Caco-2 (cell line): ENCODE measurements around the gene PRDM11. TPM values are rescaled to one million over a fixed set of nuclear protein-coding genes. Genes with fewer than 3 reads are reported as not detected.
A peak's percentile ranks its signal among the peaks of the same experiment; 100 is the strongest.

Source experiments
- BruUV-seq: library from RNA; stranded (reverse); fragments of 400-500 nt; replicated peaks from 2 replicates; lab custom pipeline; 2021; lab: Mats Ljungman, UMichigan
- CTCF ChIA-PET: fragments of 300-600 bp; sonication (Branson Sonifier 250); formaldehyde crosslinking; loops from one replicate; lab custom pipeline; 2022; ENCODE audit warnings: antibody characterized with exemption; lab: Charles Lee
- POLR2A ChIA-PET: fragments of 300-600 bp; sonication (Branson Sonifier 250); formaldehyde crosslinking; loops from one replicate; lab custom pipeline; 2022; ENCODE audit warnings: antibody characterized with exemption; lab: Charles Lee
- DNase-seq, 2 experiments: peaks; one replicate each; pipeline versions ENCODE4 v3.0.0 to v3.0.0-alpha.2; 2020 to 2022
- H3K27me3 ChIP-seq: replicated peaks from 2 replicates; pipeline ENCODE4 v1.6.0; 2011; ENCODE audit warnings: low read length; ENCODE audit not compliant: control insufficient read depth, insufficient read depth
- H3K36me3 ChIP-seq: 2 replicates; pipeline ENCODE4 v1.5.1; 2011; ENCODE audit warnings: low read length; ENCODE audit not compliant: control insufficient read depth, insufficient read depth
- H3K4me1 ChIP-seq: fragments of 250-450 bp; sonication (Bioruptor Pico); 2 replicates; pipeline ENCODE4 v1.5.1; 2020; ENCODE audit warnings: mild to moderate bottlenecking
- H3K4me3 ChIP-seq: 2 replicates; pipeline ENCODE4 v1.5.1; 2011; ENCODE audit warnings: low read depth, mild to moderate bottlenecking, control low read depth, low read length
- H3K9me3 ChIP-seq: fragments of 250-450 bp; sonication (Bioruptor Pico); 2 replicates; pipeline ENCODE4 v1.5.1; 2020; ENCODE audit warnings: mild to moderate bottlenecking, moderate library complexity
- H3K27ac Mint-ChIP-seq: one replicate; pipeline ENCODE4 v1.8.0; 2022; ENCODE audit warnings: mixed read lengths; ENCODE audit not compliant: unreplicated experiment
- H3K27me3 Mint-ChIP-seq: one replicate; pipeline ENCODE4 v1.8.0; 2022; ENCODE audit warnings: mixed read lengths; ENCODE audit not compliant: insufficient read depth, unreplicated experiment
- H3K36me3 Mint-ChIP-seq: one replicate; pipeline ENCODE4 v1.8.0; 2022; ENCODE audit warnings: mild to moderate bottlenecking, mixed read lengths; ENCODE audit not compliant: insufficient read depth, unreplicated experiment
- H3K4me1 Mint-ChIP-seq: one replicate; pipeline ENCODE4 v1.8.0; 2022; ENCODE audit warnings: low read depth, mixed read lengths; ENCODE audit not compliant: unreplicated experiment
- H3K4me3 Mint-ChIP-seq: one replicate; pipeline ENCODE4 v1.8.0; 2022; ENCODE audit warnings: mild to moderate bottlenecking, moderate library complexity, mixed read lengths; ENCODE audit not compliant: unreplicated experiment
- H3K9me3 Mint-ChIP-seq: one replicate; pipeline ENCODE4 v1.8.0; 2022; ENCODE audit warnings: mixed read lengths; ENCODE audit not compliant: unreplicated experiment
- intact Hi-C: fragments of 100-400 bp; cut with micrococcal nuclease; formaldehyde crosslinking; loops from one replicate; pipeline ENCODE4 v1.10.0; 2022; ENCODE audit not compliant: unreplicated experiment
- total RNA-seq: library from RNA; stranded (reverse); gene quantifications from 2 replicates; pipeline ENCODE4 v1.2.3, GENCODE V29; 2022
- TF ChIP-seq, protein P1 (sequence below), 2 experiments: fragments of 200-600 bp in 1 of 2; IDR thresholded peaks; 1 replicate in 1 of 2; 2 replicates in 1 of 2; pipeline versions ENCODE4 v1.5.1 to v1.8.0; 2011 to 2022; ENCODE audit warnings: antibody characterized with exemption in 1 of 2, control low read depth in 1 of 2, inconsistent platforms in 1 of 2, low read depth in 1 of 2, low read length in 1 of 2, mild to moderate bottlenecking in 1 of 2, moderate library complexity in 1 of 2; ENCODE audit not compliant: insufficient read depth in 1 of 2, severe bottlenecking in 1 of 2, unreplicated experiment in 1 of 2

PRDM11 gene
- total RNA-seq, 1 experiment from 2014 or later, result 11.8 TPM

GRCh38 chr11:45250035-45250718 lies 103.7 kb downstream of the PRDM11 start:
- no peaks in the 10 kb centered on the region for H3K9me3 Mint-ChIP-seq
- CTCF ChIA-PET, result no interaction called here
- no TSS peak for BruUV-seq
- no peaks in the 10 kb centered on the region for H3K36me3 Mint-ChIP-seq
- H3K27ac Mint-ChIP-seq, result no peak overlapping the region
- no peak for DNase-seq
- Histone ChIP-seq H3K36me3 (no peaks in the 10 kb centered on the region), H3K4me3 (no peak overlapping the region), H3K27me3 (no peaks in the 10 kb centered on the region), H3K9me3 (no peaks in the 10 kb centered on the region), H3K4me1 (peaks cover 5% of the 10 kb centered on the region; the same call in 1 of the 2 replicates)
- H3K4me1 Mint-ChIP-seq, result peaks cover 3% of the 10 kb centered on the region
- H3K27me3 Mint-ChIP-seq, result no peaks in the 10 kb centered on the region
- H3K4me3 Mint-ChIP-seq, result no peak overlapping the region
- POLR2A ChIA-PET, result no interaction called here
- TF ChIP-seq, protein P1, sequence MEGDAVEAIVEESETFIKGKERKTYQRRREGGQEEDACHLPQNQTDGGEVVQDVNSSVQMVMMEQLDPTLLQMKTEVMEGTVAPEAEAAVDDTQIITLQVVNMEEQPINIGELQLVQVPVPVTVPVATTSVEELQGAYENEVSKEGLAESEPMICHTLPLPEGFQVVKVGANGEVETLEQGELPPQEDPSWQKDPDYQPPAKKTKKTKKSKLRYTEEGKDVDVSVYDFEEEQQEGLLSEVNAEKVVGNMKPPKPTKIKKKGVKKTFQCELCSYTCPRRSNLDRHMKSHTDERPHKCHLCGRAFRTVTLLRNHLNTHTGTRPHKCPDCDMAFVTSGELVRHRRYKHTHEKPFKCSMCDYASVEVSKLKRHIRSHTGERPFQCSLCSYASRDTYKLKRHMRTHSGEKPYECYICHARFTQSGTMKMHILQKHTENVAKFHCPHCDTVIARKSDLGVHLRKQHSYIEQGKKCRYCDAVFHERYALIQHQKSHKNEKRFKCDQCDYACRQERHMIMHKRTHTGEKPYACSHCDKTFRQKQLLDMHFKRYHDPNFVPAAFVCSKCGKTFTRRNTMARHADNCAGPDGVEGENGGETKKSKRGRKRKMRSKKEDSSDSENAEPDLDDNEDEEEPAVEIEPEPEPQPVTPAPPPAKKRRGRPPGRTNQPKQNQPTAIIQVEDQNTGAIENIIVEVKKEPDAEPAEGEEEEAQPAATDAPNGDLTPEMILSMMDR (IDR thresholded peaks at IDR 0.05; ENCODE audit: insufficient read depth in 1 of 2, low read depth in 1 of 2, low read length in 1 of 2, severe bottlenecking in 1 of 2, unreplicated experiment in 1 of 2), result no peak
- intact Hi-C loops, result loop anchor here (5.0 kb wide), 1 partner anchor 92 kb away; no protein-coding TSS in a partner anchor

- no peaks in the 10 kb centered on the region for H3K27me3 ChIP-seq
- POLR2A ChIA-PET, result interaction anchor here (0.7 kb wide), 1 partner anchor 30 kb away, joined by 3 read pairs; no protein-coding TSS in a partner anchor
- peaks cover 6% of the 10 kb centered on the region for H3K27me3 Mint-ChIP-seq
- no peaks in the 10 kb centered on the region for H3K4me1 ChIP-seq
- DNase-seq, result peak; percentile 67 to 83
- no peak overlapping the region for H3K4me3 ChIP-seq
- intact Hi-C loops, result loop anchor here (1.0 to 5.0 kb wide), 3 partner anchors 41 to 142 kb away; no protein-coding TSS in a partner anchor
- H3K4me1 Mint-ChIP-seq, result no peaks in the 10 kb centered on the region
- peaks cover 6% of the 10 kb centered on the region for H3K36me3 Mint-ChIP-seq
- H3K9me3 Mint-ChIP-seq, result no peaks in the 10 kb centered on the region
- no peak overlapping the region for H3K4me3 Mint-ChIP-seq
- CTCF ChIA-PET, result interaction anchor here (0.5 to 1.6 kb wide), 14 partner anchors 11 to 316 kb away, joined by 3 to 8 read pairs (median 3); partner anchors contain the start of gene SYT13
- no peaks in the 10 kb centered on the region for H3K9me3 ChIP-seq
- TF ChIP-seq, protein P1 (IDR thresholded peaks at IDR 0.05; ENCODE audit: insufficient read depth in 1 of 2, low read depth in 1 of 2, low read length in 1 of 2, severe bottlenecking in 1 of 2, unreplicated experiment in 1 of 2), result peak; percentile 82 to 91
- BruUV-seq, result no TSS peak
- H3K27ac Mint-ChIP-seq, result no peak overlapping the region
- no peaks in the 10 kb centered on the region for H3K36me3 ChIP-seq
These were observed 105.9 kb downstream of the PRDM11 start for GRCh38 chr11:45252134-45252856.

DNA sequence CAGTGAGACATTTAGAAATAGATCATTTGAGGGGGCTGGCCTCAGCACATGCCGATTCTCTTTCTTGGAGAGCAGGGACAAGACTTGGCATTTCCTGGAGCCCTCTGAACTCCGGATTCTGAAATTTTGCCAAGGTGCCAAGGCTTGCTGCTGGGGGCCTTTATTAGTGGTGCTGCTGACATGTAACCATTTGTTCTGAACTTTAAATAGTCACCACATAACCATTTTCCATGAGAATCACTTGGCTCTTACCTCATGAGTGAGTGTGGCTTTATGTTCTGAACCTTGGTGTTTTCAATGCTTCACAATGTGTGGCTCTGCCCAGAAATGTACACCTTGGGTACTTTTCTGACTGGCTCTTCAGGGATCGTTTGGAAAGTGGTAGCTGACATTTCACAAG lies 106.4 kb downstream of the PRDM11 start:
- no peak for DNase-seq
- Mint-ChIP-seq H3K9me3 (no peaks in the 10 kb centered on the region), H3K27me3 (peaks cover 6% of the 10 kb centered on the region), H3K4me3 (no peak overlapping the region), H3K27ac (no peak overlapping the region), H3K36me3 (peaks cover 6% of the 10 kb centered on the region), H3K4me1 (no peaks in the 10 kb centered on the region)
- intact Hi-C loops, result loop anchor here (1.0 to 5.0 kb wide), 3 partner anchors 40 to 143 kb away; no protein-coding TSS in a partner anchor
- Histone ChIP-seq H3K27me3 (no peaks in the 10 kb centered on the region), H3K4me1 (no peaks in the 10 kb centered on the region), H3K9me3 (no peaks in the 10 kb centered on the region), H3K36me3 (no peaks in the 10 kb centered on the region), H3K4me3 (no peak overlapping the region)
- TF ChIP-seq, protein P1 (IDR thresholded peaks at IDR 0.05; ENCODE audit: insufficient read depth in 1 of 2, low read depth in 1 of 2, low read length in 1 of 2, severe bottlenecking in 1 of 2, unreplicated experiment in 1 of 2), result no peak
- POLR2A ChIA-PET, result no interaction called here
- BruUV-seq, result no TSS peak
- CTCF ChIA-PET, result interaction anchor here (0.6 to 1.6 kb wide), 9 partner anchors 10 to 317 kb away, joined by 3 to 8 read pairs (median 3); partner anchors contain the start of gene SYT13
